Muscle layer of duodenum (tissue), 2 donors: ENCODE data around the gene ADD2.

ENCODE experiments used
- H3K27ac ChIP-seq: one replicate; pipeline ENCODE4 v1.7.0; 2013; ENCODE audit warnings: mild to moderate bottlenecking, low read length
- H3K27me3 ChIP-seq: one replicate; pipeline ENCODE4 v1.7.0; 2013; ENCODE audit warnings: low read depth, mild to moderate bottlenecking, control low read depth, low read length
- H3K36me3 ChIP-seq, 2 donors: one replicate each; pipeline ENCODE4 v1.7.0; 2013; ENCODE audit warnings: low read length in 2 of 2, control low read depth in 1 of 2, mild to moderate bottlenecking in 1 of 2; ENCODE audit not compliant: insufficient read depth in 2 of 2, control insufficient read depth in 1 of 2
- H3K4me1 ChIP-seq, 2 donors: one replicate each; pipeline ENCODE4 v1.7.0; 2013; ENCODE audit warnings: low read length in 2 of 2, mild to moderate bottlenecking in 2 of 2, control low read depth in 1 of 2, moderate library complexity in 1 of 2; ENCODE audit not compliant: insufficient read depth in 2 of 2, control insufficient read depth in 1 of 2
- H3K4me3 ChIP-seq, 2 donors: one replicate each; pipeline ENCODE4 v1.7.0; 2013; ENCODE audit warnings: low read length in 2 of 2, low read depth in 1 of 2, mild to moderate bottlenecking in 1 of 2
- H3K9me3 ChIP-seq, 2 donors: one replicate each; pipeline ENCODE4 v1.7.0; 2013; ENCODE audit warnings: low read length in 2 of 2, control low read depth in 1 of 2, mild to moderate bottlenecking in 1 of 2; ENCODE audit not compliant: control insufficient read depth in 1 of 2
- donor health status: healthy.

ADD2 gene

DNA sequence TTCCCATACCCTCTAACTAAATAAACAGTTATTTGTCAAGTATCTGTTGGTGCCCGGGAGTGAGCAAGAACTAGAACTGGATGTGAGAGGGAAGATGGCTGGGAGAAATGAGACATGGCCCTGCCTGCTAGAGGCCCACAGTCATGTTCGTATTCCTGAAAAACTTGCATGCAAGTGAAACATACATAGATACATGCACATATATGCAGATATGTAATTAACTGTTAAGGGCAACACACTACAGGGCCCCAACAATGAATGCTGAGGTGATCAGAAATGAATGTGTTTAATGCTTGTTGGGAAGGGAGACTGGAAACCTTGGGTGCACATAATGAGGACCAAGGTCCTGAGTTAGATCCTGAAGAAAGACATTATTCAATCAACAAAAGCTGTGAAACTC is 49.8 kb downstream of the ADD2 start:
- no peaks in the 10 kb centered on the region for H3K27me3 ChIP-seq
- H3K4me3 ChIP-seq = no peak overlapping the region
- no peaks in the 10 kb centered on the region for H3K9me3 ChIP-seq
- H3K36me3 ChIP-seq = no peaks in the 10 kb centered on the region
- peaks cover 0 to 7% of the 10 kb centered on the region in 2 donors for H3K4me1 ChIP-seq
- no peak overlapping the region for H3K27ac ChIP-seq

DNA sequence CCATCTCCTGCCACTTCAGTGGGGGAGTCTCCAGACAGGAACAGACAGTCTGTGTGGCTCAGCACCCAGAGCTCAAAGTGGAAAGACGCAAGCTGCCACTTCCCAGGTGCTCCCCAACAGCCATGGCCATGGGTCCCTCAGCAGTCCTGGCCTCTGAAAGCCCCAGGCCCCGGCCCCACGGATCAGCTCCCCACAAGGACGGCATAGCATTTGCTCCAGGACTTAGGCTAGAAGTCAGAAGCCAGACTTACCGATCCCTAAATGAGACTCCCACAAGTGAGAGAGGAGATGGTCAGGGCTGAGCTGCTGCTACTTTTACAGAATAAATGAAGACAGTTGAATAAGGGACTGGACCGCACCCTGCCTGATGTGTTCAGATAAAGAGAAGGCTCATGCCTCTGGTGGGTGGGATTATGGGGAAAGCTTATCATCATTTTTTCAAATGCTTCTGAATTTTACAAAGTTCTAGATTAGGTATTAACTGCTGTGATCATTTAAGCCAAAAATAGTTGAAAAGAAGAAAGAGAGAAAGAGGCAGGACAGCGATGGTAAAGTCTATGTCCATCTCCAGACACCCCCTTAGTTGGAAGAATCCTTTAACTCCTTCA is 50.5 kb downstream of the ADD2 start:
- peaks cover 0 to 7% of the 10 kb centered on the region in 2 donors for H3K4me1 ChIP-seq
- no peak overlapping the region for H3K4me3 ChIP-seq
- H3K27me3 ChIP-seq = no peaks in the 10 kb centered on the region
- no peaks in the 10 kb centered on the region for H3K9me3 ChIP-seq
- no peaks in the 10 kb centered on the region for H3K36me3 ChIP-seq
- H3K27ac ChIP-seq = no peak overlapping the region

DNA sequence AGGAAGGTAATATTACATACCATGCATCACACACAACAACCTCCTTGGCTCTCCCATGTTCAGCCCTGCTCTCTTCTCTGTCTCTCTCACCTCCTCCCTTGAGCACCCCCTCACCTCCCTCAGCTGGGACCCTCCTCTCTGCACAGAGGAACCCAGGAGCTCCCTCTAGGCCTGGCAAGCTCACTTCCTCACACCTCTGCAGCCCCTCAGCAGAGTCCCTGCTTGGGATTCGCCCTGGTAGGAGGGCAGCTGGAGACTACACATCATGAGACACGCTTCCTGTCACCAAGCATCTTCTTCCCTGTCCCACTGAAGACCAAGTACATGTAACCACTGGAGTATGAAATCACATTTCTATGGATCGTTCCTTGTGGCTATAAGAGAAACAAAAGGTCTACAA is 51.0 kb downstream of the ADD2 start:
- Histone ChIP-seq H3K4me3 (no peak overlapping the region), H3K27me3 (no peaks in the 10 kb centered on the region), H3K27ac (no peak overlapping the region), H3K36me3 (no peaks in the 10 kb centered on the region), H3K4me1 (peaks cover 0 to 7% of the 10 kb centered on the region in 2 donors), H3K9me3 (no peaks in the 10 kb centered on the region)

DNA sequence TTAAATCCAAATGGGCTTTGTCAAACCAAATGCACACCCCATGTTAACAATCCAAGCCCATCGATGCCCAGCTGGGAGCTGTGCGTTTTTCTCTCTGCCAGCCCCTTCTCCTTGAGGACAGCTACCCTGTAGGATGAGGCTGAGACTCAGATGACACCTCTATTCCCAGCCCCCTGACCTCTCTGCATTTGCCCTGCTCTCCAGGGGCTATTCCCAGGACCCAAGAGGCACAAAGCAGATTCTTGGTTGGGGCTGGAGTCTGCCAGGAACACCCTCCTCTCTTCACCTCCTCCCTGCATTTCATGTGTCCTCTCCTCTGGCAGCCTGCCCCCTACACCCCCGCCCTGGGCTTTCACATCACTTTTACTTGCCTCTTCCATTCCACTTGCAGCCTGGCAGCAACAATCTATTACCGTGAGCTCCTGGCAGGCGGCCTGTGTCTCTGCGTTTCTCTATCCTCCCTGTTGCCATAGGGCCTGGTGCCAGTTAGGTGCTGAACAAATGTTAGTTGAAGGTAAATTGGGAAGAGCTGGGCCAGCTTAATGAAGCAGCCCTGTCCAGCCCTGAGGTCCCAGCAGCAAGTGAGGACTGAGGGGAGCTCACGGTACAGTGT is 51.8 kb downstream of the ADD2 start:
- H3K27me3 ChIP-seq = no peaks in the 10 kb centered on the region
- peaks cover 0 to 7% of the 10 kb centered on the region in 2 donors for H3K4me1 ChIP-seq
- H3K27ac ChIP-seq = no peak overlapping the region
- H3K4me3 ChIP-seq = no peak overlapping the region
- no peaks in the 10 kb centered on the region for H3K36me3 ChIP-seq
- H3K9me3 ChIP-seq = no peaks in the 10 kb centered on the region

DNA sequence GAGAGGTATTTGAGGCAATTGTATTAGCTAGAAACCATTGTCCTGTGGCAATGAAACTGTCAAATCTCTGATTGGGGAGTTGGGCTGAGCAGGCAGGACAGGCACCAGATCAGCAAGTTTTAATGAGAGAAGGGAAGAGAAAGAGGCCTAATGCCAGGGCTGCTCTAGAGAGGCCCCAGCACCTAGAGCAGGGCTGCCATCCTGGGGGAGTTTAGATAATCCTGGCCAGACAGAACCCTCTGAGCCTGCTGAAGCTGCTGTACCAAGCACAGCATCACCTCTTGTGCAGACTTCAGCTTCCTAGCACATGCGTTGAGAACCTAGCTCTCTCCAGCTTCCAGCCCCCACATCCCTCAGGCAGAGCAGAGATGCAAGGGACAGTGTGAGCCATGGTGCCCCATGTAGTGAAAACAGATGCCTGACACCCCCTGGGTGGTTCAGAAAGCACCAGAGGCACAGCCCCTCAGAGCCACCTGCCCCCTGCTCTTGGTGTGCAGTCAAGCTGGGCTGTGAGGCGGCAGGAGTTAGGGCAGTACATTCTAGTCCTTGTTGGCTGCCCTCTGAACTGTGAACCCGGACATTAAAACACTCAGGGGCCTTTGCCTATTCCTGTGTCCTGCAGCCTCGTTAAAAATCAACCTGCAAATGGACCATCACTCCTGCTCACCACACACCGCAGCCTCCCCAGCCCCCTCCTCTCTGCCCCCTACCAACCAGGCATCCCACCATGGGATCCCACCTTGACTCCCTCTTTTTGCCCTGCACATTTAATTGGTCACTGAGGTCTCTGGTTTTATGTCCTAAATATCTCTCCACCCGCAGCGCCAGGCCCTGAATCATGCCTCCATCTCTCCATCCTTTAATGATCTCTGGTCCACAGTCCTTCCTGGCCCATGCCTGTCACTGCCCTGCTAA is 52.7 kb downstream of the ADD2 start:
- no peak overlapping the region for H3K4me3 ChIP-seq
- H3K27ac ChIP-seq = no peak overlapping the region
- H3K27me3 ChIP-seq = no peaks in the 10 kb centered on the region
- no peaks in the 10 kb centered on the region for H3K36me3 ChIP-seq
- no peaks in the 10 kb centered on the region for H3K9me3 ChIP-seq
- peaks cover 0 to 7% of the 10 kb centered on the region in 2 donors for H3K4me1 ChIP-seq

DNA sequence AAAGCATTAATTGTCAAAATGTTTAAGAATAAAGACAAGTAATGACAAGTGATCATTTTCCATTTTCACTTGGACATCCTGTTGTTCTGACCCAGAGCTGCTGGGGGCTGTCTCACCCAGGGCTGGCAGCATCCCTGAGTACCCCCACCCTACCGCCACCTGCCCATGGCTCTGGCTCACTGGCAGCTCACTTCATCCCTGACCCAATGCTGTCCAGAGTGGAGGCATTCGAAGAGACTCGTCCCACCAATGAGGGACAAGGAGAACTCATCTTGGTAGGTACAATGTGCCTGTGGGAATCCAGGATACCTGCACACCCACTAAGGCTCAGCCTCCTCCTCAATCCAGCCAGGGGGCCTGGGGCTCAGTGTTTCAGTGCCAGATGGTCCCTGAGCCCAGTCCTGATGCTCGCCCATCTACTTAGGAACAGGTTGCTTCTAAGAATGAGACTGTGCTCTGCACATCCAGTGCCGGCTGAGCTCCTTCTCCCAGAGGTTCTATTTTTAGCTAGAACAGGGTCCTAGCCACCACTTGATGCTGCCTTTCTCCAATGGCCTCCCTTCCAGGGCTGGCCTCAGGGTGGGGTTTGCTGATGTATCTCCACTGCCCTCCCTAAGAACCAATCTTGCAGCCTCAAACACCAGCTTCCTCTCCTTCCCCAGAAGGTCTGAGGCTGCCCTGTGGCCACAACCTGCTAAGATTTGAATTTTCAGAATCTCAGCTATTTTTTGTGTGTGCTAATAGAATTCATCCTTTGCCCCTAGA is 53.7 kb downstream of the ADD2 start:
- Histone ChIP-seq H3K27ac (no peak overlapping the region), H3K4me1 (peaks cover 0 to 7% of the 10 kb centered on the region in 2 donors), H3K9me3 (no peaks in the 10 kb centered on the region), H3K27me3 (no peaks in the 10 kb centered on the region), H3K4me3 (no peak overlapping the region), H3K36me3 (no peaks in the 10 kb centered on the region)

DNA sequence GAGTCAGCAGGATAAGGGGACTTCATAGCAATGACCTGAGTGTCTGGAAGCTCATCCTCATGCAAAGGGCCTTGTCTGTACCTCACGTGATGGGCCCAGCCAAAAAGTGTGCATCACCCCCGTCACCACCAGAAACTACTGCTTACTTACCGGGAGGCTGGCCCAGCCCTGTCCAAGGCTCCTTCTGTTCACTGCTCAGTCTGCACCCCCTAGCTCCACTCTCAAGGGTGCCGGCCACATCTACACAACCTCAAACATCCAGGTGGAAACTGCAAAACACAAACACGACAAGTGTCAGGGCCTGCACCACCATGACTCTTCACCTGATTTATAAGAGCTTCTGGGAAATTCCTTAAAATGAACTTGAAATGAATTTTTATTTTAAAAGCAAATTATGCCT is 55.1 kb downstream of the ADD2 start:
- no peak overlapping the region for H3K4me3 ChIP-seq
- H3K27me3 ChIP-seq = no peaks in the 10 kb centered on the region
- H3K27ac ChIP-seq = no peak overlapping the region
- H3K4me1 ChIP-seq = peaks cover 0 to 7% of the 10 kb centered on the region in 2 donors
- no peaks in the 10 kb centered on the region for H3K36me3 ChIP-seq
- no peaks in the 10 kb centered on the region for H3K9me3 ChIP-seq

DNA sequence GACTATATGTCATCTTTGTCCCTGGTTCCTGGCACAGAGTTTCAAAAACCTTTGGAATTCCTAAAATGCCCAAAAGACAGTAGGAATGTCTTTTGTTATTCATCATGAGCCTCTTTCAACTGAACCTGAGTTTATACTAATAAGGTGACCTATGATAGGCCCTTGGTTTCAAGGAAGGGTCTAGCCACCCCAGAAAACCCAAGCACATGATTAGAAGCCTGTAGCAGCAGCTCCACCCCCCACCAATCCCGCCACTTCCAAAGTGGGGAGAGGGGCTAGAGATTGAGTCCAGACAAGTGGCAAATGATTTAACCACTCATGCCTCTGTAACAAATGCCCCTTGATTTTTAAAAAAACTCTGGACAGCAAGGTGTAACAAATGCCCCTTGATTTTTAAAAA is 56.8 kb downstream of the ADD2 start:
- H3K4me3 ChIP-seq = no peak overlapping the region
- no peaks in the 10 kb centered on the region for H3K9me3 ChIP-seq

DNA sequence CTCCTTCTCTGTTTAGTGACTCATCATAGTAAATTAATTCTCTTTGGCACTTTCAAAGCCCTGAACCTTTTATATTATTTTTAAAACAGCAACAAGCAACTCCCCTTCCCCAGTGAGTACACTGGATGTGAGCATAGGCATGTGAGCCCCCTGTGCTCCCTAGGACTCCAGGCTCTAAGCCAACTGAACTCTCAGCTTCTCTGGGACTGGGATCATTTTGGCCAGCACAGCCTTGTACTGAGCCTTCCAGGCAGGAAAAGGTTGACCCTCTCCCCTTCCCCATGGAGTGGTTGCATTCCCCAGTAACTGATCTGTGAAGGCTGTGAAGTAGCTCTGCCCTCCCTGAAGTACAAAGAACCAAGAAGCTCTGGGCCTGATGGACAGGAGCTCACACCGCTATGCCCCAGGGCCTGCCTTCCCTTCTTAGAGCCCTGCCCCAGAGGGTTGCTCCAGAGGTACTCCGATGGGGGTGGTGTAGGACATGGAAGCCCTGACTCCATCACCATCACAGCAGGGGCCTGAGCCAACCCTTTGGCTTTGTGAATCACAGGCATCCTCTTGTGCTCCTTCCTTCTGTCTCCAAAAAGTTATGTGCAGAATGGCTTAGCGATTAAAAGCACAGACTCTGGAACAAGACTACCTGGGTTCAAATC is 57.8 kb downstream of the ADD2 start:
- Histone ChIP-seq H3K9me3 (no peaks in the 10 kb centered on the region), H3K27ac (no peak overlapping the region), H3K36me3 (no peaks in the 10 kb centered on the region), H3K4me1 (no peaks in the 10 kb centered on the region), H3K27me3 (no peaks in the 10 kb centered on the region), H3K4me3 (no peak overlapping the region)

More for the DNA sequence above, 56.8 kb downstream of the ADD2 start:
- Histone ChIP-seq H3K4me1 (peaks cover 0 to 3% of the 10 kb centered on the region in 2 donors), H3K27ac (no peak overlapping the region), H3K36me3 (no peaks in the 10 kb centered on the region), H3K27me3 (no peaks in the 10 kb centered on the region)

DNA sequence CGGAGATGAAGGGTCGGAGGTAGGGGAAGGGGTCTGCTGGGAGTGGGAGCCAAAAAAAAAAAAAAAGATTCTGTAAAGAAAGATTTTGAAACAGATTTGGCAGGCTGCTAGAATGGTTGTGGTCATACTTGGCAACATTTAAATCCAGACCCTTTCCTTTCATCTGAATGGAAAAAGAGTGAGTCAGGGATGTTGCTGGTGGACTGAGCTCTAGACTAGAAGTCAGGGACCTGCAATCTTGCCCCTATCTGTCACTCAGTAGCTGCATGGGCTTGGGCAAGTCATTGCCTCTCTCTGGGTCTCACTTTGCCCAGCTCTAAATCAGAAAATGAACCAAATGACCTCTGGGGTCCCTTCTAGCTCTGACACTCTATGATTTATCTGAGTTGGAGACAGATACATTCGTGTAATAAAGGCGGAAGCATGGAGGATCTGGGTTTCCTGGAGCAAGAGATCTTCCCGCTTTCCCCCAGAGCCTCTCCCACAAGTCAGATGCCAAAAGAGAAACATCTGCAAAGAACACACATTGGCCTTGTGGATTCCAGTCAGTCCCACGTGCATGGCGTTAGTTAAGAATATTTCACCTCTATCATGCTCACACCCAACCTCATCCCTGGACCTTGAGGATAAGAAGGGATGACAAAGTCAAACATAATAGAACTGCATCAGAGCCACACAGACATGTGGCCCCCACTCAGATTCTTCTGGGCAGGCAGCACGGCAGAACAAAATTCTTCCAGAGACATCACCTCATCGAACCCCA is 58.5 kb downstream of the ADD2 start:
- H3K9me3 ChIP-seq = no peaks in the 10 kb centered on the region
- no peaks in the 10 kb centered on the region for H3K36me3 ChIP-seq
- H3K27ac ChIP-seq = no peak overlapping the region
- no peak overlapping the region for H3K4me3 ChIP-seq
- no peaks in the 10 kb centered on the region for H3K27me3 ChIP-seq
- no peaks in the 10 kb centered on the region for H3K4me1 ChIP-seq
